Fibroblast of villous mesenchyme (primary cell): ENCODE results near the gene KIF9. TPM values are rescaled to one million over a fixed set of nuclear protein-coding genes. Genes with fewer than 3 reads are reported as not detected.
"Not testable (repeated sequence)": the region's sequence is repeated elsewhere in the genome, so short reads cannot be mapped to it uniquely, and the experiment has no call there.

Experiments
- DNase-seq: peaks from one replicate; pipeline ENCODE4 v3.0.0-alpha.2; 2010; ENCODE audit warnings: low read depth
- H3K4me3 ChIP-seq: 2 replicates; pipeline ENCODE4 v1.5.1; 2011; ENCODE audit warnings: low read depth, mild to moderate bottlenecking, low read length
- CTCF ChIP-seq: IDR thresholded peaks from 2 replicates; pipeline ENCODE4 v1.5.1; 2012; ENCODE audit warnings: low read depth, mild to moderate bottlenecking, low read length; ENCODE audit not compliant: insufficient read depth
- total RNA-seq: library from RNA; depleted of rRNA; stranded (reverse); fragments of >200 nt; gene quantifications from 2 replicates; pipeline ENCODE4 v1.2.3, GENCODE V29; 2012

The KIF9 gene
- total RNA-seq, 1 donor, result 2.2 TPM

GRCh38 chr3:47293822-47294221, 11.2 kb upstream of the KIF9 start:
- DNase-seq, result no peak
- H3K4me3 ChIP-seq, result no peak overlapping the region
- TF ChIP-seq CTCF, result no peak

- not testable (repeated sequence) for H3K4me3 ChIP-seq, DNase-seq
Measured at GRCh38 chr3:47291754-47292420, 9.3 kb upstream of the KIF9 start.

GRCh38 chr3:47291158-47291753, 8.7 kb upstream of the KIF9 start:
- no peak for TF ChIP-seq CTCF
- no peak for DNase-seq
- no peak overlapping the region for H3K4me3 ChIP-seq

GRCh38 chr3:47288966-47289910, 6.6 kb upstream of the KIF9 start:
- DNase-seq, result peak; percentile 53
- H3K4me3 ChIP-seq, result no peak overlapping the region
- no peak for TF ChIP-seq CTCF

GRCh38 chr3:47283591-47284364, 1.2 kb upstream of the KIF9 start:
- H3K4me3 ChIP-seq, result peak overlapping the region; percentile 95
- no peak for DNase-seq
- TF ChIP-seq CTCF, result no peak

- peak overlapping the region; percentile 95 for H3K4me3 ChIP-seq
- TF ChIP-seq CTCF, result no peak
- DNase-seq, result peak; percentile 28
Measured at GRCh38 chr3:47283193-47283537, 566 bp upstream of the KIF9 start.
